Measurements from ENCODE around the gene PCDHB2.
"Not testable (repeated sequence)": the region's sequence is repeated elsewhere in the genome, so short reads cannot be mapped to it uniquely, and the experiment has no call there.

PCDHB2 gene

DNA sequence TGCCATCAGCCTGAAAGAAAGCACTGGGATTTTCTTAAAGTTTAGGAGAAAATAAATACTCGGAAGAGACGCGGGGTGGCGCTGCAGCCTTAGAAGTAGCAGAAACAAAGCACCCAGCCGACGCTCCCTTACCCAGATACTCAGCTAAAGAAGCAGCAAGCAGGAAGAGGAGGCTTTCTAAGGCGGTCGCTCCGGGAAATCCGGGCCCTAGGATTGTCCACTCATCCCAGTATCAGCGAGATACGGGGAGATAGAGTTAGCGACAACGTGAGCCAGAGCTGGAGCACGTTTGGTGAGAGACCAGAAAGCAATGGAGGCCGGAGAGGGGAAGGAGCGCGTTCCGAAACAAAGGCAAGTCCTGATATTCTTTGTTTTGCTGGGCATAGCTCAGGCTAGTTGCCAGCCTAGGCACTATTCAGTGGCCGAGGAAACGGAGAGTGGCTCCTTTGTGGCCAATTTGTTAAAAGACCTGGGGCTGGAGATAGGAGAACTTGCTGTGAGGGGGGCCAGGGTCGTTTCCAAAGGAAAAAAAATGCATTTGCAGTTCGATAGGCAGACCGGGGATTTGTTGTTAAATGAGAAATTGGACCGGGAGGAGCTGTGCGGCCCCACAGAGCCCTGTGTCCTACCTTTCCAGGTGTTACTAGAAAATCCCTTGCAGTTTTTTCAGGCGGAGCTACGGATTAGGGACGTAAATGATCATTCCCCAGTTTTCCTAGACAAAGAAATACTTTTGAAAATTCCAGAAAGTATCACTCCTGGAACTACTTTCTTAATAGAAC is at the start of gene PCDHB2:
Gene PCDHB2 (plus strand): TSS at position 135 of the 782 bp plus-strand sequence. CDS start 176 bp downstream, at position 311.
- DNase-seq, result peak in 37 of 42 donors; percentile 14 to 81 (median 51)
- intact Hi-C loops (cut with DNase I), result no loop called here

DNA sequence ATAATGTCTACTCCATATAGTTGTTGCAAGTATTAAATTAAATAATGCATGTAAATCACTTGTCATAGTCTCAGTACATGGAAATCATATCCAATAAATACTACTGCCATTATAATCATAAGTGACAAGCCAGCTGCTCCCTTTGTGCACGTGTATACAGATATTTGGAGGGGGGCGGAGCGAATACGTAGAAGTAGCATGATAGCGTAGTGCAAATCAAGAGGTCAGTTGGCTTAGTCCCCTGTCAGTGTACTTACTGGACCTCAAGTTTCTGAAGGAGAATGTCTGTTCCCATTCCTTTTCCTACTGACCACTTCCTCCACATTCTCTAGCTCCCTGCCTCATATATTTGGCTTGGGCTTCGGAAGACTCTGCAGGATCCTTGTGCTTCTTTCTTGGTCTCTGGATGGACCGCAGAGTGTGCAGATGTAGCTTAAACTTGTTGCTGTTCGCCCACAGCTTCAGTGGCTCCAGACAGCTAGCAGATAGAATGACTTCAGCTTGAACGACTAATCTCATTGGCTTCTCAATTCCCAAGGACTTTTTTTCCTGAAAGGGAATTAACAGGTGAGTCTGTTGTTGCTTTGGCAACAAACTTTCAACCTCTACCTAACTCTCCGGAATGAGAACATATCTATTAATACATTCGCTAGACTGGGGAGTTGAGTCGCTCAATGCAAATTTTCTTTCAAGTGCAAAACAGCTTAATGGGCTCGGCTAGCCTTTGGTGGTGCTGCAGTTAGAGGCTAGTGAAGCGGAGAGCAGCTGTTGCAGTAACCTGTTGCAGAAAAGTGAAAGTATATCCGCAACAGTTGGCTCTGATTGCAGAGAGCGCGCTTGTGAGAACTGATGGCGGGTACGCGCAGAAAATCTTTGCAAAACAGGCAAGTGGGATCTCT is 43.5 kb upstream of the PCDHB2 start, which contains the start of gene PCDHB1:
Gene PCDHB1 (plus strand): TSS at position 753 of the 899 bp plus-strand sequence. CDS start 97 bp downstream, at position 850.
- intact Hi-C loops (cut with DNase I), result no loop called here
- no peak for DNase-seq

DNA sequence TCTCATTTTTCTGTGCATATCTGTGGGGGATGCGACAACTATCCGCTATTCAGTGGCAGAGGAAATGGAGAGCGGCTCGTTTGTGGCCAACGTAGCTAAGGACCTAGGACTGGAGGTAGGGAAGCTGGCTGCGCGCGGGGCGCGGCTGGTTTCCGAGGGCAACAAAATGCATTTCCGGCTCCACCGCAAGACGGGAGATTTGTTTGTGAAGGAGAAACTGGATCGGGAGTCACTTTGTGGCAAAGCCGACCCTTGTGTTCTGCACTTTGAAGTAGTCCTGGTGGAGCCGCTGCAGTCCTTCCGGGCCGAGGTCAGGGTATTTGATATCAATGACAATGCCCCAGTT is 42.9 kb upstream of the PCDHB2 start:
- peak in 2 of 42 donors; percentile 2 for DNase-seq
- intact Hi-C loops (cut with DNase I), result no loop called here

DNA sequence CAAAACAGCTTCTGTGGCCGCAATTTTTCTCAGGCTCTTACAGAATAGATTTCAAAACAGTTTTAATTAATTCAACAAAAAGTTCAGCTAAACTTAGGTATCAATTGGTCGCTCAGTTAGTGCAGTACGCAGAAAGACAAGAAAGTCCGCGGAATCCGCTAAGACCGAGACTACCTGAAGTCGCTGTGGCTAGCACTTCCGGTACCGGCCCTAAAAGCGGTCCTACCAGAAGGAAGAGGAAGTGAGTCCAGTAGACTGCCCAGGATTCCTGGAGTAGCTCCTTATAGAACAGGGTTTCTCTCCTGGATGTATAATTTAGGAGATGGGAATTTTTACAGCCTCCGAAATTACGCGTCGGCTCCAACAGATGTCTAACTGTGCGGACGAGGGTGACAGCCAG is 16.6 kb upstream of the PCDHB2 start:
- DNase-seq, result no peak
- intact Hi-C loops (cut with DNase I), result no loop called here

DNA sequence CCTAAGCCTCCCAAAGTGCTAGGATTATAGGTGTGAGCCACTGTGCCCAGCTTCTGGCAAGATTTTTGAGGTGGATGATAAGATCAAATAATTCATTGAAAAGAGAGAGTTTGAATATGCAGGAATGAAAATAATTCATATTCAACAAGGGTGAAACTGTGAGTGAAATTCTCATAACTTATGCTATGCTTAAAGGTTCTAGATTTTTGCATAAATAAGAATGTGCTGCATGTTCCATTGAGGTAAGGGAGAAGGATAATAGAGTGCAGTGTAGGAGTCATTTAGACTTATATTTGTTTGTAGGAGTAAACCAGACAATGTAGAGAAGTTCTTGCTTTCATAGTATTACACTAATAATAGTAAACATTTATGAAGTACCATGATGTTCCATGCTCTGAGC is 12.2 kb upstream of the PCDHB2 start:
- no peak for DNase-seq
- intact Hi-C loops (cut with DNase I), result no loop called here

DNA sequence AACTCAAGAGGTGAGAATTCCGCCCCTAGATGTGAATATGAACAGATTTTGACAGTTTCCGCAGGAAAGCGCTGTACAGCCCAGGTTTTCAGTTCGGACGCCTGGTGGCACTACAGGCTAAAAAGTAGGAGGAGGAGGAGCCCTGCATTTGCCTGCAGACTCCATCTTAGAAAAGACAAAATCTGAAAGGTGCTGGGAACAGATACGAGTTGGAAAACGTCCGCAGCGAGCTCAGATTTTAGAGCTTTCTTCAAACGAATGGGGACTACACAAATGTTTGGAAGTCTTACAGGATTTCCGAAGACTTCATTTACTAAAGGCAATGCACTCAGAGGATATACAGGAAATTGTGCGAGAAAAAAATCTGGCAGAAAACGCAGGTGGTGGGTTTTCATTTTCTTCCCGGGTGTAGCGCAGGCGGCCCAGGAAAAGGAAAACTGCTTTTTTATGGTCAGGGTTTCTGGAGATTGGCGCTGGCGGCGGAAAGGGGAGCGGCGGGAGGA is 9.9 kb upstream of the PCDHB2 start:
- intact Hi-C loops (cut with DNase I), result no loop called here
- peak in 41 of 42 donors; percentile 26 to 85 (median 67) for DNase-seq

DNA sequence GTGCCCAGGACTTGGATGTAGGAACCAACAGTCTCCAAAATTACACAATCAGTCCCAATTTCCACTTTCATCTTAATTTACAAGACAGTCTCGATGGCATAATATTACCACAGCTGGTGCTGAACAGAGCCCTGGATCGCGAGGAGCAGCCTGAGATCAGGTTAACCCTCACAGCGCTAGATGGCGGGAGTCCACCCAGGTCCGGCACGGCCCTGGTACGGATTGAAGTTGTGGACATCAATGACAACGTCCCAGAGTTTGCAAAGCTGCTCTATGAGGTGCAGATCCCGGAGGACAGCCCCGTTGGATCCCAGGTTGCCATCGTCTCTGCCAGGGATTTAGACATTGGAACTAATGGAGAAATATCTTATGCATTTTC is 837 bp downstream of the PCDHB2 start:
- intact Hi-C loops (cut with DNase I), result no loop called here

DNA sequence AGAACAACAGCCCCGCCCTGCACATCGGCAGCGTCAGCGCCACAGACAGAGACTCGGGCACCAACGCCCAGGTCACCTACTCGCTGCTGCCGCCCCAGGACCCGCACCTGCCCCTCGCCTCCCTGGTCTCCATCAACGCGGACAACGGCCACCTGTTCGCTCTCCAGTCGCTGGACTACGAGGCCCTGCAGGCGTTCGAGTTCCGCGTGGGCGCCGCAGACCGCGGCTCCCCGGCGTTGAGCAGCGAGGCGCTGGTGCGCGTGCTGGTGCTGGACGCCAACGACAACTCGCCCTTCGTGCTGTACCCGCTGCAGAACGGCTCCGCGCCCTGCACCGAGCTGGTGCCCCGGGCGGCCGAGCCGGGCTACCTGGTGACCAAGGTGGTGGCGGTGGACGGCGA is 1.8 kb downstream of the PCDHB2 start:
- intact Hi-C loops (cut with DNase I); DNase-seq: not testable (repeated sequence)

More for the DNA sequence above, 837 bp downstream of the PCDHB2 start:
- DNase-seq, result no peak

DNA sequence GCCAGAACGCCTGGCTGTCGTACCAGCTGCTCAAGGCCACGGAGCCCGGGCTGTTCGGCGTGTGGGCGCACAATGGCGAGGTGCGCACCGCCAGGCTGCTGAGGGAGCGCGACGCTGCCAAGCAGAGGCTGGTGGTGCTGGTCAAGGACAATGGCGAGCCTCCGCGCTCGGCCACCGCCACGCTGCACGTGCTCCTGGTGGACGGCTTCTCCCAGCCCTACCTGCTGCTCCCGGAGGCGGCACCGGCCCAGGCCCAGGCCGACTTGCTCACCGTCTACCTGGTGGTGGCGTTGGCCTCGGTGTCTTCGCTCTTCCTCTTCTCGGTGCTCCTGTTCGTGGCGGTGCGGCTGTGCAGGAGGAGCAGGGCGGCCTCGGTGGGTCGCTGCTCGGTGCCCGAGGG is 2.2 kb downstream of the PCDHB2 start:
- intact Hi-C loops (cut with DNase I); DNase-seq: not testable (repeated sequence)

DNA sequence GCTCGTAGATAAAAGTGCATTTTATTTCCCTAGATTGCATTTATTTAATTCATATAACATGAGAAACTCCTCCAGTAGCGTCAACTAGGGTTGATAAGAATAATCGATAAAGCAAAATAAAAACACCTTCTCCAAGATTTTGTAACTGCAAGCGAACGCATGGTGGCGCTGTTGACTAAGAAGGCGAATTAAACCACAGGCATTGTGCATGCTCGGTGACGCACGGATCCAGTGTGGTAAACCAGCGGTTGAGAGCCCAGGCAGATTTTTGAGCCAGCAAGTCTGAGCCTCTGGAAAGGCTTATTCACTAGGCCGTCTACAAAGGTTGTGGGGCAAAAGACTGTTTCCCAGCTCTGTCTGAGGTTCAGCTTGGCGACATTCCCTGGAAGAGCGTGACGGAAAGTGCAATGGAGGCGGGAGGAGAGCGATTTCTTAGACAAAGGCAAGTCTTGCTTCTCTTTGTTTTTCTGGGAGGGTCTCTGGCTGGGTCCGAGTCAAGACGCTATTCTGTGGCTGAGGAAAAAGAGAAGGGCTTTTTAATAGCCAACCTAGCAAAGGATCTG is 5.9 kb downstream of the PCDHB2 start, which contains the start of gene PCDHB3:
Gene PCDHB3 (plus strand): TSS at position 231 of the 563 bp plus-strand sequence. CDS start 177 bp downstream, at position 408.
- peak in 39 of 42 donors; percentile 16 to 84 (median 56) for DNase-seq

DNA sequence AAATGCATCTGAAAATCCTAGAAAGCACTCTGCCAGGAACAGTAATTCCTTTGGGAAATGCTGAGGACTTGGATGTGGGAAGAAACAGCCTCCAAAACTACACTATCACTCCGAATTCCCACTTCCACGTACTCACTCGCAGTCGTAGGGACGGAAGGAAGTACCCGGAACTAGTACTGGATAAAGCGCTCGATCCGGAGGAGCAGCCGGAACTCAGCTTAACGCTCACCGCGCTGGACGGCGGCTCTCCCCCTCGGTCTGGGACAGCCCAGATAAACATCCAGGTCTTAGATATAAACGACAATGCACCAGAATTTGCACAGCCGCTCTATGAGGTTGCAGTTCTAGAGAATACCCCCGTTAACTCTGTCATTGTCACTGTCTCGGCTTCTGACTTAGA is 6.6 kb downstream of the PCDHB2 start:
- intact Hi-C loops (cut with DNase I), result no loop called here
- DNase-seq, result no peak

More for the DNA sequence above, 5.9 kb downstream of the PCDHB2 start, which contains the start of gene PCDHB3:
- intact Hi-C loops (cut with DNase I), result no loop called here

DNA sequence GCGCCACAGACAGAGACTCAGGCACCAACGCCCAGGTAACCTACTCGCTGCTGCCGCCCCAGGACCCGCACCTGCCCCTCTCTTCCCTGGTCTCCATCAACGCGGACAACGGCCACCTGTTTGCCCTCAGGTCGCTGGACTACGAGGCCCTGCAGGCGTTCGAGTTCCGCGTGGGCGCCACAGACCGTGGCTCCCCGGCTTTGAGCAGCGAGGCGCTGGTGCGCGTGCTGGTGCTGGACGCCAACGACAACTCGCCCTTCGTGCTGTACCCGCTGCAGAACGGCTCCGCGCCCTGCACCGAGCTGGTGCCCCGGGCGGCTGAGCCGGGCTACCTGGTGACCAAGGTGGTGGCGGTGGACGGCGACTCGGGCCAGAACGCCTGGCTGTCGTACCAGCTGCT is 7.7 kb downstream of the PCDHB2 start:
- DNase-seq; intact Hi-C loops (cut with DNase I): not testable (repeated sequence)

DNA sequence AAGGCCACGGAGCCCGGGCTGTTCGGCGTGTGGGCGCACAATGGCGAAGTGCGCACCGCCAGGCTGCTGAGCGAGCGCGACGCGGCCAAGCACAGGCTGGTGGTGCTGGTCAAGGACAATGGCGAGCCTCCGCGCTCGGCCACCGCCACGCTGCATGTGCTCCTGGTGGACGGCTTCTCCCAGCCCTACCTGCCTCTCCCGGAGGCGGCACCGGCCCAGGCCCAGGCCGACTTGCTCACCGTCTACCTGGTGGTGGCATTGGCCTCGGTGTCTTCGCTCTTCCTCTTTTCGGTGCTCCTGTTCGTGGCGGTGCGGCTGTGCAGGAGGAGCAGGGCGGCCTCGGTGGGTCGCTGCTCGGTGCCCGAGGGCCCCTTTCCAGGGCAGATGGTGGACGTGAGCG is 8.1 kb downstream of the PCDHB2 start:
- DNase-seq; intact Hi-C loops (cut with DNase I): not testable (repeated sequence)

DNA sequence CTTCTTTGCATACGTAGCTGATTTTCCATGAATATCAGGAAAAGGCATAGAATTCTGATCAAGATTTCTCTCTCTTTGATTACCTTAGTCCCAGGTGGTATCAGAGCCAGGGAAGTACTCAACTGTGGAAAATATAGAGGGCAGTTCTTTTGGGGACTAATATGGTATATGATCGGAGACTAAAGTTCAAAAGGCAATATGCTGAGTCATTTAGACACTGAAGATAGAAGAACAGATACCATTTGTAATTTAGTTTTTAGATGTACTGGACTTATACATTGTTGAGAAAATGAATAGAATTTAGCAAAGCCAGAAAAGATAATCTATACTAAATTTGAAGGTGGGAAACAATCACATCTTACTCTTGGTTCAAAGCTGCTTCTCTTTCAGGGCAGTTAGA is 10.9 kb downstream of the PCDHB2 start:
- no peak for DNase-seq
- intact Hi-C loops (cut with DNase I), result no loop called here

DNA sequence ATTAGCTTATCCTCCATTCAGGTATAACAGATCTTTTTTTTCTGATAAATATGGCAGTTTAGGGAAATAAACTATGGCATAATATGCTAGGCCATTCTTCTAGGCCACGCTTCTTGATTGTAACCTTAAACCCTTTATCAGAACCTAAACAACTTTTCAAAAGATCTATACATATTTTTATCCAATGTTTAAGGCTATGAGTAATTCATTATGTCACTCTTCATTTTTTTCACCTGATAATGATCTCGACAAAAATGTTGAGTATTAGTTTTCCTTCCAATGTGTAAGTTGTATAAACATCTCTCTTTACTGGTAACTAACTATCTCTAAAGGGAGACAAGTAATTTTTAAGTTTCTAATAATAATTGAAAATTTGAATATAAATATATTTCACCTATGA is 24.8 kb downstream of the PCDHB2 start:
- no peak for DNase-seq
- intact Hi-C loops (cut with DNase I), result no loop called here

DNA sequence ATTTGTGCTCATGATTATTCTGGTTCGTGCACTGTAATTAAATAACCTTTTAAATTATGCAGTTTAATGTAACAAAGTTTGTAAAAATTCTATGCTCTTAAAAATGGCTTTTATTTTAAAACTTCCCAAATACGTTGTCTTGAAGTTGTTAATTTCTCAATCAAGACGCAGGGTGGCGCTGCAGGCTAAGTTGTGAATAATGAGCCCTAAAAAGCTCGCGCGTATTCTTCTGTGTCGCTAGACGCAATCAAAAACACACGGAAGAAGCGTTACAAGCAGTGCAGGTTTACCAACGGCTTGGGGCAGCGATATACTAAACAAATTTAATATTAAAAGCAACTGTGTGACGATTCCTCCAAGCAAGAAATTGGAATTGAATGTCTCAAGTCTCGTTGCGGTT is 27.1 kb downstream of the PCDHB2 start, which contains the start of gene PCDHB4:
Gene PCDHB4 (plus strand): TSS at position 256 of the 400 bp plus-strand sequence. CDS start 181 bp downstream, outside the sequence.
- intact Hi-C loops (cut with DNase I), result no loop called here
- peak in 33 of 42 donors; percentile 11 to 80 (median 44) for DNase-seq

DNA sequence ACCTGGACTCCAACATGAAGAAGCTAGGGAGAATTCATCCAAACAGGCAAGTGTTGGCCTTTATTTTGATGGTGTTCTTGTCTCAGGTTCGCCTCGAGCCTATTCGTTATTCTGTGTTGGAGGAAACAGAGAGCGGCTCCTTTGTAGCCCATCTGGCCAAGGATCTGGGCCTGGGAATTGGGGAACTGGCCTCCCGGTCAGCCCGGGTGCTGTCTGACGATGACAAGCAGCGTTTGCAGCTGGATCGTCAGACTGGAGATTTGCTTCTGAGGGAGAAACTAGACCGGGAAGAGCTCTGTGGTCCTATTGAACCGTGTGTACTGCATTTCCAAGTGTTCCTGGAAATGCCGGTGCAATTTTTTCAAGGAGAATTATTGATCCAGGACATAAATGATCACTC is 27.6 kb downstream of the PCDHB2 start:
- intact Hi-C loops (cut with DNase I), result no loop called here
- DNase-seq, result peak in 4 of 42 donors; percentile 5 to 45 (median 26)

DNA sequence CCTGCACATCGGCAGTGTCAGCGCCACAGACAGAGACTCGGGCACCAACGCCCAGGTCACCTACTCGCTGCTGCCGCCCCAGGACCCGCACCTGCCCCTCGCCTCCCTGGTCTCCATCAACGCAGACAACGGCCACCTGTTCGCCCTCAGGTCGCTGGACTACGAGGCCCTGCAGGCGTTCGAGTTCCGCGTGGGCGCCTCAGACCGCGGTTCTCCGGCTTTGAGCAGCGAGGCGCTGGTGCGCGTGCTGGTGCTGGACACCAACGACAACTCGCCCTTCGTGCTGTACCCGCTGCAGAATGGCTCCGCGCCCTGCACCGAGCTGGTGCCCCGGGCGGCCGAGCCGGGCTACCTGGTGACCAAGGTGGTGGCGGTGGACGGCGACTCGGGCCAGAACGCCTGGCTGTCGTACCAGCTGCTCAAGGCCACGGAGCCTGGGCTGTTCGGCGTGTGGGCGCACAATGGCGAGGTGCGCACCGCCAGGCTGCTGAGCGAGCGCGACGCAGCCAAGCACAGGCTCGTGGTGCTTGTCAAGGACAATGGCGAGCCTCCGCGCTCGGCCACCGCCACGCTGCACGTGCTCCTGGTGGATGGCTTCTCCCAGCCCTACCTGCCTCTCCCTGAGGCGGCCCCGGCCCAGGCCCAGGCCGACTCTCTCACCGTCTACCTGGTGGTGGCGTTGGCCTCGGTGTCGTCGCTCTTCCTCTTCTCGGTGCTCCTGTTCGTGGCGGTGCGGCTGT is 29.2 kb downstream of the PCDHB2 start:
- intact Hi-C loops (cut with DNase I); DNase-seq: not testable (repeated sequence)
